ENCODE measurements around the gene SPINK1. TPM values are rescaled to one million over a fixed set of nuclear protein-coding genes. Genes with fewer than 3 reads are reported as not detected.

The SPINK1 gene
- total and polyA plus RNA-seq, 2 of the 4 experiments (the other 2 are of a cell fraction): not detected

GRCh38 chr5:147876626-147877025, 45.2 kb upstream of the SPINK1 start:
- no TSS peak for BruUV-seq (replicated peaks)
- H2AK5ac ChIP-seq (ENCODE audit: low read depth, low read length): no peak overlapping the region
- intact Hi-C loops (cut with micrococcal nuclease): no loop called here

More at GRCh38 chr5:147876626-147877025, 45.2 kb upstream of the SPINK1 start:
- H3K56ac ChIP-seq (ENCODE audit: extremely low read depth, insufficient read depth, low read length): no peak overlapping the region
- WGBS, 2 experiments (ENCODE audit: extremely low coverage in 2 of 2, insufficient read length in 1 of 2): no CpG with 5 or more reads among the region's 2 CpGs
- no peaks in the 10 kb centered on the region for H3K79me1 ChIP-seq (ENCODE audit: low read depth in 1 of 2, low read length in 2 of 2)
- H3K18ac ChIP-seq (ENCODE audit: low read depth, low read length): no peak overlapping the region
- H2BK120ac ChIP-seq (ENCODE audit: low read depth, low read length): no peak overlapping the region
- no peak overlapping the region for H4K5ac ChIP-seq (ENCODE audit: low read depth, low read length)
- H4K8ac ChIP-seq (ENCODE audit: low read depth in 2 of 2, low read length in 2 of 2): no peak overlapping the region
- H4K20me1 ChIP-seq (ENCODE audit: insufficient read depth, low read length): no peaks in the 10 kb centered on the region
- H4K91ac ChIP-seq (ENCODE audit: insufficient read depth, low read depth, low read length): no peak overlapping the region
- H3K36me3 ChIP-seq (ENCODE audit: control insufficient read depth, insufficient read depth, low read length): no peaks in the 10 kb centered on the region
- ATAC-seq (ENCODE audit: low read depth) (no peak), DNase-seq (no peak)
- no peak overlapping the region for H2BK15ac ChIP-seq (ENCODE audit: low read depth, low read length)
- ChIA-PET CTCF (no interaction called here), POLR2A (ENCODE audit: unreplicated experiment) (no interaction called here)
- H2BK5ac ChIP-seq (ENCODE audit: low read depth, low read length, poor library complexity, severe bottlenecking): no peak overlapping the region
- no peak overlapping the region for H3K14ac ChIP-seq (replicated peaks; ENCODE audit: low read depth, low read length)
- H3K4me3 ChIP-seq (ENCODE audit: insufficient read depth, low read depth, low read length): no peak overlapping the region
- H3K27ac ChIP-seq (ENCODE audit: insufficient read depth, low read length): no peak overlapping the region
- H2AFZ ChIP-seq (replicated peaks; ENCODE audit: low read length, poor library complexity): no peak overlapping the region
- H2BK20ac ChIP-seq (ENCODE audit: low read depth, low read length): no peak overlapping the region
- no peak overlapping the region for H2AK9ac ChIP-seq (replicated peaks; ENCODE audit: low read depth, low read length, poor library complexity)
- no peaks in the 10 kb centered on the region for H3K4me1 ChIP-seq (ENCODE audit: control insufficient read depth, insufficient read depth, low read length)
- TF ChIP-seq RFX5 (IDR thresholded peaks at IDR 0.05; ENCODE audit: low read depth, low read length) (no peak), RCOR1 (IDR thresholded peaks at IDR 0.05; ENCODE audit: insufficient replicate concordance, low read length) (no peak), POLR2A (IDR thresholded peaks at IDR 0.05; ENCODE audit: low read depth, low read length) (no peak), CHD1 (IDR thresholded peaks at IDR 0.05; ENCODE audit: low read depth, low read length) (no peak), FOS (IDR thresholded peaks at IDR 0.05; ENCODE audit: low read depth, low read length) (no peak), CEBPB (IDR thresholded peaks at IDR 0.05; ENCODE audit: low read depth, low read length) (no peak), ELK1 (IDR thresholded peaks at IDR 0.05; ENCODE audit: borderline replicate concordance, low read depth, low read length) (no peak), BHLHE40 (IDR thresholded peaks at IDR 0.05; ENCODE audit: low read depth, low read length) (no peak), SMC3 (IDR thresholded peaks at IDR 0.05; ENCODE audit: low read depth, low read length) (no peak), NFE2L2 (IDR thresholded peaks at IDR 0.05; ENCODE audit: low read depth, low read length) (no peak), MAFK (IDR thresholded peaks at IDR 0.05; ENCODE audit: low read depth, low read length) (no peak), MXI1 (IDR thresholded peaks at IDR 0.05; ENCODE audit: borderline replicate concordance, low read depth, low read length) (no peak)
- TF ChIP-seq, protein P1, sequence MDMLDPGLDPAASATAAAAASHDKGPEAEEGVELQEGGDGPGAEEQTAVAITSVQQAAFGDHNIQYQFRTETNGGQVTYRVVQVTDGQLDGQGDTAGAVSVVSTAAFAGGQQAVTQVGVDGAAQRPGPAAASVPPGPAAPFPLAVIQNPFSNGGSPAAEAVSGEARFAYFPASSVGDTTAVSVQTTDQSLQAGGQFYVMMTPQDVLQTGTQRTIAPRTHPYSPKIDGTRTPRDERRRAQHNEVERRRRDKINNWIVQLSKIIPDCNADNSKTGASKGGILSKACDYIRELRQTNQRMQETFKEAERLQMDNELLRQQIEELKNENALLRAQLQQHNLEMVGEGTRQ (IDR thresholded peaks at IDR 0.05; ENCODE audit: low read depth, low read length): no peak
- TF ChIP-seq, protein P2, sequence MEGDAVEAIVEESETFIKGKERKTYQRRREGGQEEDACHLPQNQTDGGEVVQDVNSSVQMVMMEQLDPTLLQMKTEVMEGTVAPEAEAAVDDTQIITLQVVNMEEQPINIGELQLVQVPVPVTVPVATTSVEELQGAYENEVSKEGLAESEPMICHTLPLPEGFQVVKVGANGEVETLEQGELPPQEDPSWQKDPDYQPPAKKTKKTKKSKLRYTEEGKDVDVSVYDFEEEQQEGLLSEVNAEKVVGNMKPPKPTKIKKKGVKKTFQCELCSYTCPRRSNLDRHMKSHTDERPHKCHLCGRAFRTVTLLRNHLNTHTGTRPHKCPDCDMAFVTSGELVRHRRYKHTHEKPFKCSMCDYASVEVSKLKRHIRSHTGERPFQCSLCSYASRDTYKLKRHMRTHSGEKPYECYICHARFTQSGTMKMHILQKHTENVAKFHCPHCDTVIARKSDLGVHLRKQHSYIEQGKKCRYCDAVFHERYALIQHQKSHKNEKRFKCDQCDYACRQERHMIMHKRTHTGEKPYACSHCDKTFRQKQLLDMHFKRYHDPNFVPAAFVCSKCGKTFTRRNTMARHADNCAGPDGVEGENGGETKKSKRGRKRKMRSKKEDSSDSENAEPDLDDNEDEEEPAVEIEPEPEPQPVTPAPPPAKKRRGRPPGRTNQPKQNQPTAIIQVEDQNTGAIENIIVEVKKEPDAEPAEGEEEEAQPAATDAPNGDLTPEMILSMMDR (conservative IDR thresholded peaks at IDR 0.05; ENCODE audit: low read depth, low read length): no peak
- H3K4me2 ChIP-seq (ENCODE audit: low read depth, low read length): no peak overlapping the region
- no peaks in the 10 kb centered on the region for H3K9me3 ChIP-seq (ENCODE audit: control insufficient read depth, insufficient read depth, low read length)
- no peaks in the 10 kb centered on the region for H3K27me3 ChIP-seq (ENCODE audit: control insufficient read depth, insufficient read depth, low read length)
- dilution Hi-C loops (cut with HindIII; ENCODE audit: low sequenced_read_pairs, unreplicated experiment): no loop called here
- H3K4ac ChIP-seq (ENCODE audit: low read depth, low read length): no peak overlapping the region
- in situ Hi-C loops (cut with MboI; ENCODE audit: low sequenced_read_pairs): no loop called here
- H3K9me1 ChIP-seq (ENCODE audit: insufficient read depth, low read length): no peaks in the 10 kb centered on the region
- H3K9ac ChIP-seq (ENCODE audit: low read depth, low read length): no peak overlapping the region
- no peak overlapping the region for H3K23ac ChIP-seq (ENCODE audit: low read depth, low read length)
